Lower leg skin (tissue), 3 donors: ENCODE measurements around the gene DUSP15.

Source experiments
- POLR2A ChIP-seq, 2 donors: fragments of 450-650 bp; IDR thresholded peaks; one replicate each; pipeline ENCODE4 v1.6.1; 2016 to 2017; ENCODE audit warnings: antibody characterized with exemption in 2 of 2, mild to moderate bottlenecking in 1 of 2, moderate library complexity in 1 of 2
- TF ChIP-seq, protein P1 (sequence below), 3 donors: fragments of 450-650 bp; IDR thresholded peaks; one replicate each; pipeline ENCODE4 v1.5.1; 2016; ENCODE audit warnings: antibody characterized with exemption in 3 of 3, mild to moderate bottlenecking in 3 of 3, moderate library complexity in 2 of 3

DNA sequence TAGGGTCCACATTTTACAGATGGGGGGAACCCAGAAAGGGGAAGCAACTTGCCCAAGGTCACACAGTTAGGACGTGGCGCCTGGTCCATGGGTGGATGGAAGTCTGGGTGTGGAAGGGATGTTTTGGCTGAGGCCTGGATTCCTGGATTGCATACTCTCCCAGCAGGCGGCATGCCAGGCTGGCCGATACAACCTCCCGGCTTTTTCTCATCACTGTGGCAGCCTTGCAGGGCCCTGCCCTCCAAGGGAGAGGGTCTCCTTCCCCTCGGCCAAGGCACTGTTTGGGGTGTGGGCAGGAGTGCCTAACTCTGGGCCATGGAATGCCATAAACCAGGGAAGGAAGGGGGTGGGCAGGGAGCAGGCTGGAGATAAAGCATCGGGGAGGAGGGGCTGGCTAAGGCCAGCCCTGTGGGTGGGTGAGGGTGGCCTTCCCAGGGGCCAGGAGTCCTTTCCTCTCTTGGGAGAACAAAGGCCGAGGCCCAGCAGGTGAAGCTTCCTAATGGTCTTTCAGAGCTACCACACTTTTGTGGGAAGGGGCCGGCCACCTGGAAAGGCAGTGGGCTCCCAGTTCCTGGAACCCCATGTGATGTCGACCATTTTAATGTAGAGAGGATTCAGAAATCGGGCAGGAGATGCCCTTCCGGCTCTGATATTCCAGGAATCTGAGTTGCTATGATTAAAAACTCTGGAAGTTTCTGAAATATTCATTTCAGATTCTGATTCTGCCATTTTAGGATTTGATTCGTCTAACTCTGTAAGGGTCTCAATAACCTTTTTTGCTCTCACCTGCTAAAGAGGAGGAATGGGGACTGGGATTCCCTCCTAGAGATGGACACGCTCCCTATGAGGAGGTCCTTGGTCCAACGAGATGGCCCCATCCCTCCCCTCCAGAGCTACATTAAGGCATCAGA lies 29.2 kb downstream of the DUSP15 start:
- no peak for TF ChIP-seq POLR2A (IDR thresholded peaks at IDR 0.05)
- TF ChIP-seq, protein P1, sequence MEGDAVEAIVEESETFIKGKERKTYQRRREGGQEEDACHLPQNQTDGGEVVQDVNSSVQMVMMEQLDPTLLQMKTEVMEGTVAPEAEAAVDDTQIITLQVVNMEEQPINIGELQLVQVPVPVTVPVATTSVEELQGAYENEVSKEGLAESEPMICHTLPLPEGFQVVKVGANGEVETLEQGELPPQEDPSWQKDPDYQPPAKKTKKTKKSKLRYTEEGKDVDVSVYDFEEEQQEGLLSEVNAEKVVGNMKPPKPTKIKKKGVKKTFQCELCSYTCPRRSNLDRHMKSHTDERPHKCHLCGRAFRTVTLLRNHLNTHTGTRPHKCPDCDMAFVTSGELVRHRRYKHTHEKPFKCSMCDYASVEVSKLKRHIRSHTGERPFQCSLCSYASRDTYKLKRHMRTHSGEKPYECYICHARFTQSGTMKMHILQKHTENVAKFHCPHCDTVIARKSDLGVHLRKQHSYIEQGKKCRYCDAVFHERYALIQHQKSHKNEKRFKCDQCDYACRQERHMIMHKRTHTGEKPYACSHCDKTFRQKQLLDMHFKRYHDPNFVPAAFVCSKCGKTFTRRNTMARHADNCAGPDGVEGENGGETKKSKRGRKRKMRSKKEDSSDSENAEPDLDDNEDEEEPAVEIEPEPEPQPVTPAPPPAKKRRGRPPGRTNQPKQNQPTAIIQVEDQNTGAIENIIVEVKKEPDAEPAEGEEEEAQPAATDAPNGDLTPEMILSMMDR (IDR thresholded peaks at IDR 0.05) = no peak
